ENCODE results near the gene NPAS3. TPM values are rescaled to one million over a fixed set of nuclear protein-coding genes. Genes with fewer than 3 reads are reported as not detected.

The NPAS3 gene
- total RNA-seq, 1 experiment from 2014 or later, result not detected

DNA sequence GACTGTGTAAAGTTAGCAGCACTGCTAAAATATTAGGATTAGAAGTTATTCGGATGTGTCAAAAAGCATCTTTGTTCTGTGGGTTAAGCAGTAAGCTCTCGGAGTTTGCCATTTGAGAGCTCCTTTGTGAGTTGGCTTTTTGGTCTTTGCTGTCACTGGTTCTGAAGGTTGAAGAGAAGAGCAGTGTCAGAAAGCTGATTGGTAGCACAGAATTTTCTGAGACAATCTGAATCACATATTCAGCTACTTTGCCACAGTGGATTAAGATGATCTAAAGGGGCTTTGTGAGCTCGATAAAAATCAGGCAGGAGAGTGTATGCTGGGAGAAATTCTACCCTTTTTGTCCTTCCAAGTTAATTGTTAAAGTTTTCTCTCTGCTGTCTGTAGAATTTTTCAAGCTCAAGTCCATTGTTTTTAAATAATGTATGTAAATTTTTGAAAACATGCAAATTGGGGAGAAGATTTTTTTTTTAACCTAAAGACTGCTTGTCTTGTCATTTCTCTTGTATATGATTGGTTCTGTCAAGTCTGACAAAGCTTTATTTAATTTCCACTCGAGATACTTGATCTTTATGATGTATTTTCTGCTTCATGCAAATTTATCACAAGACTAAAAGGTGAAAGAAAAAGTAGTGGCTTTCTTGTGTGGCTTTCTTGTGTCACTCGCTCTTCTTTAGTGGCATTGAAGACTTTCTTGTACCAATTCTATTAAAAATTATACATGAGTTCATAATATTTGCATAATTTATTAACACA is 704.9 kb downstream of the NPAS3 start:
- no peak for TF ChIP-seq POLR2A (IDR thresholded peaks at IDR 0.05; ENCODE audit: borderline replicate concordance, extremely low read depth, insufficient read depth, insufficient read length)
- TF ChIP-seq CEBPB (IDR thresholded peaks at IDR 0.05; ENCODE audit: low read depth), result no peak
- TF ChIP-seq ZNF274 (IDR thresholded peaks at IDR 0.05; ENCODE audit: low read depth, low read length), result no peak
- no peak for TF ChIP-seq CBX3 (IDR thresholded peaks at IDR 0.05; ENCODE audit: low read depth)
- no peak for TF ChIP-seq EZH2phosphoT487 (IDR thresholded peaks at IDR 0.05; ENCODE audit: borderline replicate concordance)
- TF ChIP-seq, protein P1, sequence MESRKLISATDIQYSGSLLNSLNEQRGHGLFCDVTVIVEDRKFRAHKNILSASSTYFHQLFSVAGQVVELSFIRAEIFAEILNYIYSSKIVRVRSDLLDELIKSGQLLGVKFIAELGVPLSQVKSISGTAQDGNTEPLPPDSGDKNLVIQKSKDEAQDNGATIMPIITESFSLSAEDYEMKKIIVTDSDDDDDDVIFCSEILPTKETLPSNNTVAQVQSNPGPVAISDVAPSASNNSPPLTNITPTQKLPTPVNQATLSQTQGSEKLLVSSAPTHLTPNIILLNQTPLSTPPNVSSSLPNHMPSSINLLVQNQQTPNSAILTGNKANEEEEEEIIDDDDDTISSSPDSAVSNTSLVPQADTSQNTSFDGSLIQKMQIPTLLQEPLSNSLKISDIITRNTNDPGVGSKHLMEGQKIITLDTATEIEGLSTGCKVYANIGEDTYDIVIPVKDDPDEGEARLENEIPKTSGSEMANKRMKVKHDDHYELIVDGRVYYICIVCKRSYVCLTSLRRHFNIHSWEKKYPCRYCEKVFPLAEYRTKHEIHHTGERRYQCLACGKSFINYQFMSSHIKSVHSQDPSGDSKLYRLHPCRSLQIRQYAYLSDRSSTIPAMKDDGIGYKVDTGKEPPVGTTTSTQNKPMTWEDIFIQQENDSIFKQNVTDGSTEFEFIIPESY (IDR thresholded peaks at IDR 0.05; ENCODE audit: extremely low read depth, insufficient replicate concordance, low read length), result no peak
- no peak for TF ChIP-seq SRF (IDR thresholded peaks at IDR 0.05; ENCODE audit: low read depth)
- TF ChIP-seq, protein P2, sequence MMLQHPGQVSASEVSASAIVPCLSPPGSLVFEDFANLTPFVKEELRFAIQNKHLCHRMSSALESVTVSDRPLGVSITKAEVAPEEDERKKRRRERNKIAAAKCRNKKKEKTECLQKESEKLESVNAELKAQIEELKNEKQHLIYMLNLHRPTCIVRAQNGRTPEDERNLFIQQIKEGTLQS (IDR thresholded peaks at IDR 0.05), result no peak
- no peak for TF ChIP-seq ZFX (IDR thresholded peaks at IDR 0.05)
- no peak for TF ChIP-seq RAD21 (IDR thresholded peaks at IDR 0.05; ENCODE audit: low read depth)
- TF ChIP-seq EGR1 (IDR thresholded peaks at IDR 0.05; ENCODE audit: low read depth), result no peak
- TF ChIP-seq, protein P3, sequence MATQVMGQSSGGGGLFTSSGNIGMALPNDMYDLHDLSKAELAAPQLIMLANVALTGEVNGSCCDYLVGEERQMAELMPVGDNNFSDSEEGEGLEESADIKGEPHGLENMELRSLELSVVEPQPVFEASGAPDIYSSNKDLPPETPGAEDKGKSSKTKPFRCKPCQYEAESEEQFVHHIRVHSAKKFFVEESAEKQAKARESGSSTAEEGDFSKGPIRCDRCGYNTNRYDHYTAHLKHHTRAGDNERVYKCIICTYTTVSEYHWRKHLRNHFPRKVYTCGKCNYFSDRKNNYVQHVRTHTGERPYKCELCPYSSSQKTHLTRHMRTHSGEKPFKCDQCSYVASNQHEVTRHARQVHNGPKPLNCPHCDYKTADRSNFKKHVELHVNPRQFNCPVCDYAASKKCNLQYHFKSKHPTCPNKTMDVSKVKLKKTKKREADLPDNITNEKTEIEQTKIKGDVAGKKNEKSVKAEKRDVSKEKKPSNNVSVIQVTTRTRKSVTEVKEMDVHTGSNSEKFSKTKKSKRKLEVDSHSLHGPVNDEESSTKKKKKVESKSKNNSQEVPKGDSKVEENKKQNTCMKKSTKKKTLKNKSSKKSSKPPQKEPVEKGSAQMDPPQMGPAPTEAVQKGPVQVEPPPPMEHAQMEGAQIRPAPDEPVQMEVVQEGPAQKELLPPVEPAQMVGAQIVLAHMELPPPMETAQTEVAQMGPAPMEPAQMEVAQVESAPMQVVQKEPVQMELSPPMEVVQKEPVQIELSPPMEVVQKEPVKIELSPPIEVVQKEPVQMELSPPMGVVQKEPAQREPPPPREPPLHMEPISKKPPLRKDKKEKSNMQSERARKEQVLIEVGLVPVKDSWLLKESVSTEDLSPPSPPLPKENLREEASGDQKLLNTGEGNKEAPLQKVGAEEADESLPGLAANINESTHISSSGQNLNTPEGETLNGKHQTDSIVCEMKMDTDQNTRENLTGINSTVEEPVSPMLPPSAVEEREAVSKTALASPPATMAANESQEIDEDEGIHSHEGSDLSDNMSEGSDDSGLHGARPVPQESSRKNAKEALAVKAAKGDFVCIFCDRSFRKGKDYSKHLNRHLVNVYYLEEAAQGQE (IDR thresholded peaks at IDR 0.05; ENCODE audit: low read depth), result no peak
- TF ChIP-seq EZH2 (IDR thresholded peaks at IDR 0.05), result no peak
- no peak for TF ChIP-seq ELF1 (IDR thresholded peaks at IDR 0.05; ENCODE audit: borderline replicate concordance, low read depth)
- no peak for TF ChIP-seq POLR2AphosphoS5 (IDR thresholded peaks at IDR 0.05; ENCODE audit: low read depth, low read length)
- no peak for TF ChIP-seq SIN3A (IDR thresholded peaks at IDR 0.05; ENCODE audit: low read depth)
- TF ChIP-seq JUND (IDR thresholded peaks at IDR 0.05), result no peak
- TF ChIP-seq, protein P4, sequence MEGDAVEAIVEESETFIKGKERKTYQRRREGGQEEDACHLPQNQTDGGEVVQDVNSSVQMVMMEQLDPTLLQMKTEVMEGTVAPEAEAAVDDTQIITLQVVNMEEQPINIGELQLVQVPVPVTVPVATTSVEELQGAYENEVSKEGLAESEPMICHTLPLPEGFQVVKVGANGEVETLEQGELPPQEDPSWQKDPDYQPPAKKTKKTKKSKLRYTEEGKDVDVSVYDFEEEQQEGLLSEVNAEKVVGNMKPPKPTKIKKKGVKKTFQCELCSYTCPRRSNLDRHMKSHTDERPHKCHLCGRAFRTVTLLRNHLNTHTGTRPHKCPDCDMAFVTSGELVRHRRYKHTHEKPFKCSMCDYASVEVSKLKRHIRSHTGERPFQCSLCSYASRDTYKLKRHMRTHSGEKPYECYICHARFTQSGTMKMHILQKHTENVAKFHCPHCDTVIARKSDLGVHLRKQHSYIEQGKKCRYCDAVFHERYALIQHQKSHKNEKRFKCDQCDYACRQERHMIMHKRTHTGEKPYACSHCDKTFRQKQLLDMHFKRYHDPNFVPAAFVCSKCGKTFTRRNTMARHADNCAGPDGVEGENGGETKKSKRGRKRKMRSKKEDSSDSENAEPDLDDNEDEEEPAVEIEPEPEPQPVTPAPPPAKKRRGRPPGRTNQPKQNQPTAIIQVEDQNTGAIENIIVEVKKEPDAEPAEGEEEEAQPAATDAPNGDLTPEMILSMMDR (IDR thresholded peaks at IDR 0.05 in 2 of 3, conservative IDR thresholded peaks at IDR 0.05 in 1 of 3; ENCODE audit: borderline replicate concordance in 1 of 3, insufficient read depth in 1 of 3, low read depth in 2 of 3, low read length in 2 of 3), result no peak
- H3K4me1 ChIP-seq (ENCODE audit: control insufficient read depth in 1 of 2, insufficient read depth in 2 of 2, low read length in 2 of 2), result no peaks in the 10 kb centered on the region
- no peaks in the 10 kb centered on the region for H3K36me3 ChIP-seq (ENCODE audit: control insufficient read depth in 1 of 2, insufficient read depth in 2 of 2, low read length in 2 of 2)
- no peaks in the 10 kb centered on the region for H3K9me3 ChIP-seq (ENCODE audit: control insufficient read depth in 1 of 2, insufficient read depth in 1 of 2, low read depth in 1 of 2, low read length in 2 of 2)
- H3K4me2 ChIP-seq (ENCODE audit: low read length), result no peak overlapping the region
- H3K9ac ChIP-seq (ENCODE audit: low read length), result no peak overlapping the region
- ChIA-PET RAD21 (ENCODE audit: low non-redundant PET in 1 of 2, low total read pairs in 2 of 2, uncharacterized antibody in 2 of 2, unreplicated experiment in 2 of 2) (no interaction called here), CTCF (no interaction called here), POLR2A (no interaction called here)
- BruUV-seq (replicated peaks), result no TSS peak
- intact Hi-C loops (cut with micrococcal nuclease), result no loop called here
- no peaks in the 10 kb centered on the region for H3K9me2 ChIP-seq (ENCODE audit: insufficient read depth)
- no peaks in the 10 kb centered on the region for H4K20me1 ChIP-seq (ENCODE audit: insufficient read depth)
- no peak for DNase-seq (ENCODE audit: low read depth, low spot score)
- no peak for ATAC-seq
- no peak overlapping the region for H3K4me3 ChIP-seq (replicated peaks in 1 of 2; ENCODE audit: low read depth in 1 of 2, low read length in 2 of 2)
- no peak overlapping the region for H2AFZ ChIP-seq (ENCODE audit: low read depth, low read length, poor library complexity, severe bottlenecking)
- no peak overlapping the region for H3K27ac ChIP-seq (ENCODE audit: low read depth, low read length)
- H3K79me2 ChIP-seq (ENCODE audit: insufficient read depth, low read length), result no peaks in the 10 kb centered on the region
- 0 out of 2 replicates have a peak, but pooled peaks cover 9% of the 10 kb centered on the region for H3K27me3 ChIP-seq (ENCODE audit: insufficient read depth, low read length)
